ENCODE measurements around the gene CRACR2B. TPM values are rescaled to one million over a fixed set of nuclear protein-coding genes. Genes with fewer than 3 reads are reported as not detected.
A peak's percentile ranks its signal among the peaks of the same experiment; 100 is the strongest.

Gene CRACR2B
- total RNA-seq, 1 donor from 2014 or later: 50.9 TPM

DNA sequence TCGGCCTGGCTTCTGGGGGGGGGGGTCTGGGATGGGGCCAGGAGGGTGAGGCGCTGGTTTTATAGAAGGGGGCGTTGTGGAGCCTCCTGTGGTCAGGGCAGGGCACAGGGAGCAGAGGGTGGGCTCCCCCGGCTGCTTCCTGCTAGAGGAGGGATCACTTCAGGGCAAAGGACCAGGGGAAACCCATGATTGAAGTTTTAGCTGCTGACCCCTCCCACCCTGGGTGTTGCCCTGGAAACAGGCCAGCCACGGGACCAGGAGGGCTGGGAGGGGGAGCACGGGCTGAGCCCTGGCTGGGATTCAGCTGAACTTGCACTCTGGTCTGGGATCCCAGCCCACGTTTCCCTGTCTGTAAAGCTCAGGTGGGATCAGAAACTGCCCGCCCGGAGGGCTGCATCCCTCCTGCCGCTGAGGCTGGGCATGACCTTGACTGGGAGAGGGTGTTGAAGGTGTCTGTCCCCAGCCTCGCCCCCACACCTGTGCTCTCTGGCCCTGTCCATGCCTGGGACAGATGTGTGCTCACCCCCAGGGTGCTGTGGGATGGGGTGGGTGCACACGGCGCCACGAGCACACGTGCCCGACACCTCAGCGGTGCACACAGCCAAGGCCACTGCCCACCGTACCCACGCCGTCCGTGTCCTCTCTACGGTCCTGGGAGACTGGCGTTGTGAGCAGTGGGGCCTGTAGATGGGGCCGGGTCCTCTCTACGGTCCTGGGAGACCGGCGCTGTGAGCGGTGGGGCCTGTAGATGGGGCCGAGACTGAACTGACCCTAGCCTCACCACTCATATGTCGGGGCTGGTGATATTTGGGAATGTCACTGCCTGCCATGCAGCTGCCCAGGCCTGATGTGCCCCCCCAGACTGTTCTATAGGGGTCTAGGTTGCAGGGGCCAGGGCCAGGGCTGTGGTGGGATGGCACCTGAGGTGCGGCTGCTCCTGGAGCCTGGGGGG is 17.2 kb downstream of the CRACR2B start:
- Mint-ChIP-seq H3K27me3 (peaks cover 3% of the 10 kb centered on the region), H3K36me3 (ENCODE audit: insufficient read depth) (no peaks in the 10 kb centered on the region), H3K9me3 (ENCODE audit: low read depth) (no peaks in the 10 kb centered on the region), H3K4me1 (ENCODE audit: low read depth) (peaks cover 15% of the 10 kb centered on the region), H3K27ac (no peak overlapping the region), H3K4me3 (ENCODE audit: low read depth) (peak overlapping the region; percentile 35)
- no peak for DNase-seq (ENCODE audit: low spot score, unreplicated experiment)
- TF ChIP-seq, protein P1, sequence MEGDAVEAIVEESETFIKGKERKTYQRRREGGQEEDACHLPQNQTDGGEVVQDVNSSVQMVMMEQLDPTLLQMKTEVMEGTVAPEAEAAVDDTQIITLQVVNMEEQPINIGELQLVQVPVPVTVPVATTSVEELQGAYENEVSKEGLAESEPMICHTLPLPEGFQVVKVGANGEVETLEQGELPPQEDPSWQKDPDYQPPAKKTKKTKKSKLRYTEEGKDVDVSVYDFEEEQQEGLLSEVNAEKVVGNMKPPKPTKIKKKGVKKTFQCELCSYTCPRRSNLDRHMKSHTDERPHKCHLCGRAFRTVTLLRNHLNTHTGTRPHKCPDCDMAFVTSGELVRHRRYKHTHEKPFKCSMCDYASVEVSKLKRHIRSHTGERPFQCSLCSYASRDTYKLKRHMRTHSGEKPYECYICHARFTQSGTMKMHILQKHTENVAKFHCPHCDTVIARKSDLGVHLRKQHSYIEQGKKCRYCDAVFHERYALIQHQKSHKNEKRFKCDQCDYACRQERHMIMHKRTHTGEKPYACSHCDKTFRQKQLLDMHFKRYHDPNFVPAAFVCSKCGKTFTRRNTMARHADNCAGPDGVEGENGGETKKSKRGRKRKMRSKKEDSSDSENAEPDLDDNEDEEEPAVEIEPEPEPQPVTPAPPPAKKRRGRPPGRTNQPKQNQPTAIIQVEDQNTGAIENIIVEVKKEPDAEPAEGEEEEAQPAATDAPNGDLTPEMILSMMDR (IDR thresholded peaks at IDR 0.05; ENCODE audit: unreplicated experiment): peak; percentile 25

DNA sequence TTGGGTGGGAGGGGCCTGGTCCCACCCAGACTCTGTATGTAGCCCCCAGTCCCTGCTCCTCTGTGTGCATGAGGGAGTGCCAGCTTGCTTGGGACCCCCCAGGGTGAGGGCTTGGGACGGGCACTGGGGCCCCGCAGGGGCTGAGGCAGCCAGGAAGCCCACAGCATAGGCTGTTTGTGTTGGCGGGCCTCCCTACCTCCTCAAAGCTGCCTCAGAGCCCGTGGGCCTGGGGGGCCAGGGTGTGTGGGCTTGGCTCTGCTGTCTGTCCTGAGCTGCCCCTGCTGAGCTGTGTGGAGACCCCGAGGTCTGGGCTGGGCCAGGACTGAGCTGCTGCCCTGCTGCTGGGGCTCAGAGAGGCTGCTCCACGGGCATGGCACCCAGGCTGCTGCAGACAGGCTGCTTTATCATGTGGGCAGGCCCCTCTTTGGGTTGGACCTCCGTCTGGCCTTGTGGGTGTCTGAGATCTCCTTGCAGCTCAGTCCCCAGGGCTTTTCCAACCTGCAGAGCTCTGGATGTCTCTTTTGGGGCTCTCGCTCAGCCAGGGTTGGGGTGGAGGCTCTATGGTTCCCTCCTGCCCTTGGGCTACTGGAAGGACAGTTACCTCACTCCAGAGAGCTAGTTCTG is 18.3 kb downstream of the CRACR2B start:
- DNase-seq (ENCODE audit: low spot score, unreplicated experiment): no peak
- Mint-ChIP-seq H3K27ac (no peak overlapping the region), H3K27me3 (peaks cover 5% of the 10 kb centered on the region), H3K4me3 (ENCODE audit: low read depth) (no peak overlapping the region), H3K4me1 (ENCODE audit: low read depth) (peaks cover 14% of the 10 kb centered on the region), H3K36me3 (ENCODE audit: insufficient read depth) (no peaks in the 10 kb centered on the region), H3K9me3 (ENCODE audit: low read depth) (no peaks in the 10 kb centered on the region)
- TF ChIP-seq, protein P1 (IDR thresholded peaks at IDR 0.05; ENCODE audit: unreplicated experiment): no peak

DNA sequence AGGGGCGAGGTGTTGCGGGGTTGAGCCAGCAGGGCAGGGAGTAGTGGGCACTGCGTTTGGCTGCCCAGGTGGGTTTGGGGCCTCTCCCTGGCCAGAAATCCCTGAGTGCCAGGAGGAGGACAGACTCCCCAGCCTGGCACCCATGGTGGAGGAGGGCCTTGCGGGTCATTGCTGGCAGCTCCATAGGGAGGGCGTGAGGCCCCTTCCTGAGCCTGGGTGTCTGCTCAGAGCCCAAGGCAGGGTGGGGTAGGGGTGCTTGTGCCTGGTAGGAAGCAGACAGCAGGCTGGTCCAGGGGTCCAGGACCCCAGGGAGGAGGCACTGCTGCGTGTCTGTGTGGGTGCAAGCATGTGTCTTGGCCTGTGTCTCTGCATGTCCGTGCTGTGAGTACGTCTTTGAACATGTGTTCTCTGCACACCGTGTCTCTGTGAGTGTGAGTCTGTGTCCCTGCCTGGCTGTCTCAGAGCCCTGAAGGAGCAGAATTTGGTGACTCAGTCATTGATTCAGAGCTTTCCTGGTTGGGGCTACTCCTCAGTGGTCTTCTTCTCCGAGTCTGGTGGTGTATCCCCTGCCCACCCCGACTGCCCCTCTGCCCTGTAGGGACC is 18.9 kb downstream of the CRACR2B start:
- no peaks in the 10 kb centered on the region for H3K9me3 Mint-ChIP-seq (ENCODE audit: low read depth)
- TF ChIP-seq, protein P1 (IDR thresholded peaks at IDR 0.05; ENCODE audit: unreplicated experiment): no peak
- no peak overlapping the region for H3K4me3 Mint-ChIP-seq (ENCODE audit: low read depth)
- H3K4me1 Mint-ChIP-seq (ENCODE audit: low read depth): peaks cover 10% of the 10 kb centered on the region
- no peak overlapping the region for H3K27ac Mint-ChIP-seq
- no peak for DNase-seq (ENCODE audit: low spot score, unreplicated experiment)
- no peaks in the 10 kb centered on the region for H3K36me3 Mint-ChIP-seq (ENCODE audit: insufficient read depth)
- peaks cover 8% of the 10 kb centered on the region for H3K27me3 Mint-ChIP-seq

DNA sequence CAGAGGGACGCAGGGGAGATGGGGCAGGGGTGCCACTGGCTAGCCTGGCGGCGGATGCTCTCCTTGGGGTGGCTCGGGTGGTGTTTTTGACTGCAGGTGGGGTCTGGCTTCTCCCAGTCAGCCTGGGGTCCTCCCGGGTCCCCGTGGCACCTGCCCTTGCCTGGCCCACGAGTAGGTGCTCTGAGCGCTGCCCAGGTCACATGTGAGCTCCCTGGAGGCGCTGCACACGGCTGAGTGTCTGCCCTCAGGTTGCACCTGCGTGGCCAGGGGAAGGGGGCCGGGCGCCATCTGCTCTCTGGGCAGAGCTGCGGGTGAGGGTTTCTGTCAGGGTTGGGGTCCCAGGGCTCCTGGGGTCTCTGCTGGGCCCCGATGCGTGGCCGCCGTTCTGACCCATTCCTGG is 20.2 kb downstream of the CRACR2B start:
- TF ChIP-seq, protein P1 (IDR thresholded peaks at IDR 0.05; ENCODE audit: unreplicated experiment): no peak
- no peak for DNase-seq (ENCODE audit: low spot score, unreplicated experiment)
- Mint-ChIP-seq H3K4me1 (ENCODE audit: low read depth) (peaks cover 10% of the 10 kb centered on the region), H3K27me3 (peaks cover 11% of the 10 kb centered on the region), H3K36me3 (ENCODE audit: insufficient read depth) (no peaks in the 10 kb centered on the region), H3K9me3 (ENCODE audit: low read depth) (no peaks in the 10 kb centered on the region), H3K4me3 (ENCODE audit: low read depth) (no peak overlapping the region), H3K27ac (no peak overlapping the region)

DNA sequence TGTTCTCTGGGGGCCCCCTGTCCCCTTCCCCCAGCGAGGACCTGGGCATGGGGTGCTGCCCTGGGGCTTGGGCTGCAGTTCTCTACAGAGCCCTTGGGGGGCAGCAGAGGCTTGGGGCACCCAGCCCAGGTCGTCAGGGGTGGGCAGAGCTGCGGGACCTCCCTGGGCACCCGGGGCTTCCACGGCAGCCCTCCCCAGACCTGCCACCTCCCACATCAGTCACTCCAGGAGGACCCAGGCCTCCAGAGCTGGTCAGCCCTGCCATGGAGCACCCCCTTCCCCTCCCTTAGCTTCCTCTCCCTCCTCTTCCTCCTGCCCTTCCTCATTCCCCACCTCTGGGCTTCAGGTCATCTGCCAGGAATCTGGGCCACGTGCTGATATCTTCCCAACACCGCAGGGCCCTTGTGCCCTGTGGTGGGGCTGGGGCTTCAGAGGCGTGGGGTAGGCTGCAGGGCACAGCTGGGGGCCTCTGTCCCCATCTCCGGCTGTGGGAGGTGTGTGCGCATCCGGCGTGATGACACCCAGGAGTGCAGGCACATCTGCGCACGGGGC is 20.7 kb downstream of the CRACR2B start:
- Mint-ChIP-seq H3K4me1 (ENCODE audit: low read depth) (peaks cover 9% of the 10 kb centered on the region), H3K27ac (peak overlapping the region; percentile 13), H3K36me3 (ENCODE audit: insufficient read depth) (no peaks in the 10 kb centered on the region), H3K4me3 (ENCODE audit: low read depth) (peak overlapping the region; percentile 38), H3K27me3 (peaks cover 11% of the 10 kb centered on the region), H3K9me3 (ENCODE audit: low read depth) (no peaks in the 10 kb centered on the region)
- DNase-seq (ENCODE audit: low spot score, unreplicated experiment): peak; percentile 41
- TF ChIP-seq, protein P1 (IDR thresholded peaks at IDR 0.05; ENCODE audit: unreplicated experiment): peak; percentile 64

All from progenitor cell of endocrine pancreas (in vitro differentiated cells).